ENCODE measurements around the gene TMCO6. TPM values are rescaled to one million over a fixed set of nuclear protein-coding genes. Genes with fewer than 3 reads are reported as not detected.
A peak's percentile ranks its signal among the peaks of the same experiment; 100 is the strongest.

Gene TMCO6
- total and polyA plus RNA-seq, 9 of the 15 experiments (the other 6 are each of a cell fraction or from before 2014, with no cell fraction given): 3.4 to 46.4 (median 16.7) TPM

- Histone ChIP-seq H3K4me1 (replicated peaks in 1 of 2; ENCODE audit: control insufficient read depth in 2 of 2, insufficient read depth in 2 of 2, low read length in 2 of 2) (peaks cover 3 to 4% of the 10 kb centered on the region in 2 experiments; a peak in 1 of 5 replicates), H3K27ac (ENCODE audit: extremely low read depth, low read depth, low read length) (no peak overlapping the region), H3K27me3 (ENCODE audit: control insufficient read depth in 2 of 2, insufficient read depth in 2 of 2, low read length in 2 of 2) (no peaks in the 10 kb centered on the region), H2AFZ (ENCODE audit: low read depth, low read length) (no peak overlapping the region), H3K9me3 (replicated peaks; ENCODE audit: control insufficient read depth, insufficient read depth, low read depth, low read length) (no peaks in the 10 kb centered on the region), H3K79me2 (ENCODE audit: control insufficient read depth, insufficient read depth, low read length) (no peaks in the 10 kb centered on the region), H3K36me3 (ENCODE audit: control insufficient read depth, insufficient read depth, low read length) (no peaks in the 10 kb centered on the region), H4K20me1 (replicated peaks; ENCODE audit: control insufficient read depth, insufficient read depth, low read length) (no peaks in the 10 kb centered on the region), H3K9ac (ENCODE audit: insufficient read depth in 1 of 2, low read depth in 2 of 2, low read length in 2 of 2) (peak overlapping the region in 1 of 2 experiments; percentile 39; a peak in 1 of 4 replicates), H3K4me2 (ENCODE audit: insufficient read depth, low read length) (no peak overlapping the region), H3K9me1 (ENCODE audit: control insufficient read depth, insufficient read depth, low read length) (no peaks in the 10 kb centered on the region), H3K4me3 (no peak overlapping the region)
- no peak for TF ChIP-seq FOS (IDR thresholded peaks at IDR 0.05; ENCODE audit: extremely low read depth, insufficient read length)
- TF ChIP-seq POU5F1 (IDR thresholded peaks at IDR 0.05; ENCODE audit: borderline replicate concordance, low read depth, low read length, partially characterized antibody): no peak
- TF ChIP-seq ZNF282 (CRISPR knock-in tag; IDR thresholded peaks at IDR 0.05): no peak
- TF ChIP-seq RFX1 (IDR thresholded peaks at IDR 0.05): no peak
- TF ChIP-seq, protein P1, sequence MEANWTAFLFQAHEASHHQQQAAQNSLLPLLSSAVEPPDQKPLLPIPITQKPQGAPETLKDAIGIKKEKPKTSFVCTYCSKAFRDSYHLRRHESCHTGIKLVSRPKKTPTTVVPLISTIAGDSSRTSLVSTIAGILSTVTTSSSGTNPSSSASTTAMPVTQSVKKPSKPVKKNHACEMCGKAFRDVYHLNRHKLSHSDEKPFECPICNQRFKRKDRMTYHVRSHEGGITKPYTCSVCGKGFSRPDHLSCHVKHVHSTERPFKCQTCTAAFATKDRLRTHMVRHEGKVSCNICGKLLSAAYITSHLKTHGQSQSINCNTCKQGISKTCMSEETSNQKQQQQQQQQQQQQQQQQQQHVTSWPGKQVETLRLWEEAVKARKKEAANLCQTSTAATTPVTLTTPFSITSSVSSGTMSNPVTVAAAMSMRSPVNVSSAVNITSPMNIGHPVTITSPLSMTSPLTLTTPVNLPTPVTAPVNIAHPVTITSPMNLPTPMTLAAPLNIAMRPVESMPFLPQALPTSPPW (CRISPR knock-in tag; IDR thresholded peaks at IDR 0.05): no peak
- TF ChIP-seq TFAM (CRISPR knock-in tag; conservative IDR thresholded peaks at IDR 0.05): no peak
- no peak for TF ChIP-seq C11orf30 (IDR thresholded peaks at IDR 0.05; ENCODE audit: low read depth)
- TF ChIP-seq, protein P2, sequence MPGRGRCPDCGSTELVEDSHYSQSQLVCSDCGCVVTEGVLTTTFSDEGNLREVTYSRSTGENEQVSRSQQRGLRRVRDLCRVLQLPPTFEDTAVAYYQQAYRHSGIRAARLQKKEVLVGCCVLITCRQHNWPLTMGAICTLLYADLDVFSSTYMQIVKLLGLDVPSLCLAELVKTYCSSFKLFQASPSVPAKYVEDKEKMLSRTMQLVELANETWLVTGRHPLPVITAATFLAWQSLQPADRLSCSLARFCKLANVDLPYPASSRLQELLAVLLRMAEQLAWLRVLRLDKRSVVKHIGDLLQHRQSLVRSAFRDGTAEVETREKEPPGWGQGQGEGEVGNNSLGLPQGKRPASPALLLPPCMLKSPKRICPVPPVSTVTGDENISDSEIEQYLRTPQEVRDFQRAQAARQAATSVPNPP (IDR thresholded peaks at IDR 0.05; ENCODE audit: borderline replicate concordance, insufficient read depth, insufficient read length): no peak
- TF ChIP-seq ZNF436 (CRISPR knock-in tag; IDR thresholded peaks at IDR 0.05): no peak
- TF ChIP-seq TAL1 (IDR thresholded peaks at IDR 0.05): no peak
- TF ChIP-seq ATF4 (CRISPR knock-in tag; IDR thresholded peaks at IDR 0.05): no peak
- BruUV-seq (replicated peaks): no TSS peak
- ChIA-PET CTCF (ENCODE audit: low intra/inter-chr PET ratio) (no interaction called here), POLR2A (interaction anchor here (0.6 to 2.4 kb wide), 4 partner anchors 21 to 115 kb away, joined by 3 to 5 read pairs (median 4); partner anchors contain the start of genes IK and NDUFA2)
- intact Hi-C loops (cut with micrococcal nuclease): no loop called here
- no peak for FAIRE-seq
- 36% methylated on average over 7 of the region's 7 CpGs for whole genome bisulfite sequencing (ENCODE audit: insufficient coverage, low coverage, missing lambda C conversion rate)
- peak; percentile 13; the same call in 2 of the 3 replicates for ATAC-seq
- in situ Hi-C loops (cut with MboI): no loop called here
- no peak for DNase-seq (ENCODE audit: extremely low read depth in 1 of 4, low spot score in 3 of 4)
These were observed 48.4 kb upstream of the TMCO6 start for GRCh38 chr5:140590861-140591260.

All from K562 (cell line).